SK-N-SH treated with all-trans-retinoic acid at 6 μM for 48 hours (cell line): ENCODE measurements around the gene HECTD4.

Source experiments
- BACH2 ChIP-seq: fragments of 250-450 bp; sonication (Bioruptor Pico); IDR thresholded peaks from 2 replicates; pipeline ENCODE4 v1.9.0; 2021; ENCODE audit warnings: mild to moderate bottlenecking, borderline replicate concordance
- CSDC2 ChIP-seq: fragments of 250-450 bp; sonication (Bioruptor Pico); IDR thresholded peaks from 2 replicates; pipeline ENCODE4 v1.5.0; 2020; ENCODE audit warnings: mild to moderate bottlenecking, moderate library complexity
- ISL1 ChIP-seq: fragments of 250-450 bp; sonication (Bioruptor Pico); IDR thresholded peaks from 2 replicates; pipeline ENCODE4 v2.1.2; 2022; ENCODE audit warnings: mild to moderate bottlenecking, moderate library complexity
- OSR1 ChIP-seq: fragments of 250-450 bp; sonication (Bioruptor Pico); IDR thresholded peaks from 2 replicates; pipeline ENCODE4 v1.8.0; 2022; ENCODE audit warnings: moderate library complexity, mild to moderate bottlenecking, inconsistent platforms
- SNAI2 ChIP-seq: fragments of 250-450 bp; sonication (Bioruptor Pico); IDR thresholded peaks from 2 replicates; pipeline ENCODE4 v1.5.0; 2020; ENCODE audit warnings: mild to moderate bottlenecking, moderate library complexity
- TCF4 ChIP-seq: fragments of 250-450 bp; sonication (Bioruptor Pico); IDR thresholded peaks from 2 replicates; pipeline ENCODE4 v1.8.0; 2021; ENCODE audit warnings: mild to moderate bottlenecking, moderate library complexity, borderline replicate concordance
- ZFP3 ChIP-seq: fragments of 250-450 bp; sonication (Bioruptor Pico); IDR thresholded peaks from 2 replicates; pipeline ENCODE4 v1.5.0; 2020; ENCODE audit warnings: mild to moderate bottlenecking, moderate library complexity
- ZFP30 ChIP-seq: fragments of 450-650 bp; formaldehyde crosslinking; IDR thresholded peaks from 2 replicates; pipeline ENCODE4 v1.5.0; 2022; ENCODE audit warnings: mild to moderate bottlenecking, moderate library complexity
- ZNF70 ChIP-seq: fragments of 450-650 bp; formaldehyde crosslinking; IDR thresholded peaks from 2 replicates; pipeline ENCODE4 v1.5.0; 2020; ENCODE audit warnings: mild to moderate bottlenecking, moderate library complexity
- ZNF8 ChIP-seq: fragments of 450-650 bp; formaldehyde crosslinking; IDR thresholded peaks from 2 replicates; pipeline ENCODE4 v1.5.0; 2020; ENCODE audit warnings: mild to moderate bottlenecking, moderate library complexity
- TF ChIP-seq, protein P1 (sequence below): fragments of 250-450 bp; sonication (Bioruptor Pico); IDR thresholded peaks from 2 replicates; pipeline ENCODE4 v1.5.1; 2020; ENCODE audit warnings: low read depth, mild to moderate bottlenecking, moderate library complexity
- TF ChIP-seq, protein P2 (sequence below): fragments of 250-450 bp; sonication (Bioruptor Pico); IDR thresholded peaks from 2 replicates; pipeline ENCODE4 v1.8.0; 2020; ENCODE audit warnings: mild to moderate bottlenecking, moderate library complexity, borderline replicate concordance
- TF ChIP-seq, protein P3 (sequence below): fragments of 250-450 bp; sonication (Bioruptor Pico); IDR thresholded peaks from 2 replicates; pipeline ENCODE4 v1.5.0; 2020; ENCODE audit warnings: mild to moderate bottlenecking, moderate library complexity

DNA sequence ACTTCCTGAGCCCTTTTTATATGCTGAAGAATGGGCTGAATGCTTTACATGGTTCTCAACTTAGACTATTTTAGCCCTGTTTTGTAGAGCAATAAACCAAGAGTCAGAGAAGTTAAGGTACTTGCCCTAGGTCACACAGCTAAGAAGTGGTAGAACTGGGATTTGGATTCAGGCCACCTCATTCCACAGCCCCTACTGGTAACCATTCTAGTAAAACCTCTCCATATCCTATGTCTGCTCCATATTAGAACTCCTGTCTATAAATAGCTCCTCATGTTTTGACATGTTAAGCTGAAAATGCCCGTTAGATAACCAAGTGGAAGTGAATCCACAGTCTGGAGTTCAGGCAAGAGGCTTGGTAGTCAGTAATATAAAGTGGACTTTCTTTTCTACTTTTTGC lies 111.6 kb downstream of the HECTD4 start:
- TF ChIP-seq ZNF70 (CRISPR knock-in tag) = no peak
- no peak for TF ChIP-seq ZNF8
- no peak for TF ChIP-seq OSR1
- TF ChIP-seq CSDC2 (CRISPR knock-in tag) = no peak
- TF ChIP-seq, protein P1, sequence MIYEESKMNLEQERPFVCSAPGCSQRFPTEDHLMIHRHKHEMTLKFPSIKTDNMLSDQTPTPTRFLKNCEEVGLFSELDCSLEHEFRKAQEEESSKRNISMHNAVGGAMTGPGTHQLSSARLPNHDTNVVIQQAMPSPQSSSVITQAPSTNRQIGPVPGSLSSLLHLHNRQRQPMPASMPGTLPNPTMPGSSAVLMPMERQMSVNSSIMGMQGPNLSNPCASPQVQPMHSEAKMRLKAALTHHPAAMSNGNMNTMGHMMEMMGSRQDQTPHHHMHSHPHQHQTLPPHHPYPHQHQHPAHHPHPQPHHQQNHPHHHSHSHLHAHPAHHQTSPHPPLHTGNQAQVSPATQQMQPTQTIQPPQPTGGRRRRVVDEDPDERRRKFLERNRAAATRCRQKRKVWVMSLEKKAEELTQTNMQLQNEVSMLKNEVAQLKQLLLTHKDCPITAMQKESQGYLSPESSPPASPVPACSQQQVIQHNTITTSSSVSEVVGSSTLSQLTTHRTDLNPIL = no peak
- no peak for TF ChIP-seq TCF4 (CRISPR knock-in tag)
- TF ChIP-seq, protein P2, sequence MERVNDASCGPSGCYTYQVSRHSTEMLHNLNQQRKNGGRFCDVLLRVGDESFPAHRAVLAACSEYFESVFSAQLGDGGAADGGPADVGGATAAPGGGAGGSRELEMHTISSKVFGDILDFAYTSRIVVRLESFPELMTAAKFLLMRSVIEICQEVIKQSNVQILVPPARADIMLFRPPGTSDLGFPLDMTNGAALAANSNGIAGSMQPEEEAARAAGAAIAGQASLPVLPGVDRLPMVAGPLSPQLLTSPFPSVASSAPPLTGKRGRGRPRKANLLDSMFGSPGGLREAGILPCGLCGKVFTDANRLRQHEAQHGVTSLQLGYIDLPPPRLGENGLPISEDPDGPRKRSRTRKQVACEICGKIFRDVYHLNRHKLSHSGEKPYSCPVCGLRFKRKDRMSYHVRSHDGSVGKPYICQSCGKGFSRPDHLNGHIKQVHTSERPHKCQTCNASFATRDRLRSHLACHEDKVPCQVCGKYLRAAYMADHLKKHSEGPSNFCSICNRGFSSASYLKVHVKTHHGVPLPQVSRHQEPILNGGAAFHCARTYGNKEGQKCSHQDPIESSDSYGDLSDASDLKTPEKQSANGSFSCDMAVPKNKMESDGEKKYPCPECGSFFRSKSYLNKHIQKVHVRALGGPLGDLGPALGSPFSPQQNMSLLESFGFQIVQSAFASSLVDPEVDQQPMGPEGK (CRISPR knock-in tag) = no peak
- no peak for TF ChIP-seq ZFP3 (CRISPR knock-in tag)
- no peak for TF ChIP-seq ZFP30
- TF ChIP-seq SNAI2 (CRISPR knock-in tag) = no peak
- TF ChIP-seq, protein P3, sequence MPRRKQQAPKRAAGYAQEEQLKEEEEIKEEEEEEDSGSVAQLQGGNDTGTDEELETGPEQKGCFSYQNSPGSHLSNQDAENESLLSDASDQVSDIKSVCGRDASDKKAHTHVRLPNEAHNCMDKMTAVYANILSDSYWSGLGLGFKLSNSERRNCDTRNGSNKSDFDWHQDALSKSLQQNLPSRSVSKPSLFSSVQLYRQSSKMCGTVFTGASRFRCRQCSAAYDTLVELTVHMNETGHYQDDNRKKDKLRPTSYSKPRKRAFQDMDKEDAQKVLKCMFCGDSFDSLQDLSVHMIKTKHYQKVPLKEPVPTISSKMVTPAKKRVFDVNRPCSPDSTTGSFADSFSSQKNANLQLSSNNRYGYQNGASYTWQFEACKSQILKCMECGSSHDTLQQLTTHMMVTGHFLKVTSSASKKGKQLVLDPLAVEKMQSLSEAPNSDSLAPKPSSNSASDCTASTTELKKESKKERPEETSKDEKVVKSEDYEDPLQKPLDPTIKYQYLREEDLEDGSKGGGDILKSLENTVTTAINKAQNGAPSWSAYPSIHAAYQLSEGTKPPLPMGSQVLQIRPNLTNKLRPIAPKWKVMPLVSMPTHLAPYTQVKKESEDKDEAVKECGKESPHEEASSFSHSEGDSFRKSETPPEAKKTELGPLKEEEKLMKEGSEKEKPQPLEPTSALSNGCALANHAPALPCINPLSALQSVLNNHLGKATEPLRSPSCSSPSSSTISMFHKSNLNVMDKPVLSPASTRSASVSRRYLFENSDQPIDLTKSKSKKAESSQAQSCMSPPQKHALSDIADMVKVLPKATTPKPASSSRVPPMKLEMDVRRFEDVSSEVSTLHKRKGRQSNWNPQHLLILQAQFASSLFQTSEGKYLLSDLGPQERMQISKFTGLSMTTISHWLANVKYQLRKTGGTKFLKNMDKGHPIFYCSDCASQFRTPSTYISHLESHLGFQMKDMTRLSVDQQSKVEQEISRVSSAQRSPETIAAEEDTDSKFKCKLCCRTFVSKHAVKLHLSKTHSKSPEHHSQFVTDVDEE (CRISPR knock-in tag) = no peak
- no peak for TF ChIP-seq ISL1 (CRISPR knock-in tag)
- no peak for TF ChIP-seq BACH2 (CRISPR knock-in tag)
